Limb (tissue), 2 donors: ENCODE results near the gene IST1.
"Not testable (repeated sequence)": the region's sequence is repeated elsewhere in the genome, so short reads cannot be mapped to it uniquely, and the experiment has no call there.

ENCODE experiments used
- DNase-seq, 2 donors: peaks; one replicate each; pipeline ENCODE4 v3.0.0-alpha.2; 2016; ENCODE audit errors: extremely low spot score in 2 of 2

Gene IST1

DNA sequence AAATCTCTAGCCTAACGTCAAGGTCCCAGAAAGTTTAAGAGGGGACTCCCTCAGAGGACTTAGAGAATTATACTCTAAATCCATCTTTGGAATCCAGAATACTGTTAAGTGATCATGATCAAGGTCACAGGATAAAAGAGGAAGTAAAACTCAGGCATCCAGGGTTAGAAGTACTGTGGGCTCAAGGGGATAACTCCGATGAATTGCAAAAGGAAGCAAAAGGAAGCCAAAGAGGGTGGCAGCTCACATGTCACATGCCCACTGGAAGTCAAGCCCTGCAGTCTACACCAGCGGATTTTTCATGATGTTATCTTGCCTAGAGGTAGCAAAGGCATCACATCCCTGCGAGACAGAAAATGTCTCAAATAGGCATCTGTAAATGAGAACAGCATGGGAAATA, 15.2 kb upstream of the IST1 start:
- DNase-seq: no peak

DNA sequence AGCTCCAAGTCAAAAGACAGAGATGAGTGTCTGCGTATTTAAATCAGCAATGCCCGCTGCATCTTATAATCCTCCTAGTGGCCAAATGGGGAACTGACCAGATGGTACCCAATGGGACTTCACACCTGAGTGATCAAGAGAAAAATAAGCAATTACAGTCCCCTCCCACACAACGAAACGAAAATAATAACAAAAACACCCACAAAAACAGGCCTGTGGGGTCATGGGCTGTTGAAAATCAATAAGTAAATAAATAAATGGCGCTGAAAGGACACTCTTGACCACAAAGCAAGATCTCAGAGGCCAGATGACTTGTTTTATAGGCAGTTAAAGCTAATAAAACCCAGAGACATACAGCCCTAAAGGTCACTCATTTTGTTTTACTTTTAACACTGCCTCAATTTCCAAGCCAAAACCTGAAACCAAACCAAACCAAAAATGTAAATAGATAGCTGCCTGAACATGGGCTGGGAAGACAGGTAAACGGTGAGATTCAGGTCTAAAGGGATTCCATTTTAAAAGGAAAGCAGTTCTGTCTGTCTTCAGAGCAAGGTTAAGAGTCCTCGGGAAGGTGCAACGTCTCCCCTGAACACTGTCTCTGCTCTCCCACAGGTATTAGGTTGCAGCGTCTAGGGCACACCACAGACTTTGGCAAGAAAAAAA, 12.7 kb upstream of the IST1 start:
- DNase-seq: peak; percentile 69 to 77

DNA sequence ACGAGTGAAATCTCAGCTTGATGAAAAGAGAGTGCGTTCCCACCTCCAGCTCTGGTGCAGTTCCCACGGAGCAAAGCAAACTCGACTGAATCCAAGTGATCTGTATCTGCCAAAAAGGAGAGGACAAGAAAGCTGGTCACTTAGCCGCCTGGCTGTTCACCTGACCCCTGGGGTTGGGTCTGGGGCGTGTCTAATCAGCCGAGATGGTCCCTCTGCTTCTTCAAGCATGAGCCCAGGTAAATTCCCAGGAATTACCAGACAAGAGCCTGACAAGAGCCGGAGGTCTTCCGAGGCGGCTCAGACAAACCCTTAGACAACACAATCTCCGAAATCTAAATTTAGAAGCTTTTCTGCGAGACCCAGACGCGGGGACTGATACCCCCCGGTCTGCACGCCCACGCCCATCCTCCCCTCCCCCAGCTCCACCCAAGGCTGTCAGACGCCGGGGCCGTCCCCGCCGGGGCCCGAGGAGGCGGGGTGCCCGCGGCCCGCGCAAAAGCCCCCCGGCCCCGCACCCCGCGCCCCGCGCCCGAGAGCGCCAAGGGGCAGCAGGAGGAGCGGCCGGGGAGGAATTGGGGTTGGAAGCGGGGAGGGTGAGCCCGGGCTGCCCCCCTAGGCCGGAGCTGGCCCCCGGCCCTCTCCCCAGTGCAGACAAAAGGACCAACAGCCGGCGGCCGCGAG, 12.0 kb upstream of the IST1 start:
- DNase-seq: peak; percentile 17 to 79

DNA sequence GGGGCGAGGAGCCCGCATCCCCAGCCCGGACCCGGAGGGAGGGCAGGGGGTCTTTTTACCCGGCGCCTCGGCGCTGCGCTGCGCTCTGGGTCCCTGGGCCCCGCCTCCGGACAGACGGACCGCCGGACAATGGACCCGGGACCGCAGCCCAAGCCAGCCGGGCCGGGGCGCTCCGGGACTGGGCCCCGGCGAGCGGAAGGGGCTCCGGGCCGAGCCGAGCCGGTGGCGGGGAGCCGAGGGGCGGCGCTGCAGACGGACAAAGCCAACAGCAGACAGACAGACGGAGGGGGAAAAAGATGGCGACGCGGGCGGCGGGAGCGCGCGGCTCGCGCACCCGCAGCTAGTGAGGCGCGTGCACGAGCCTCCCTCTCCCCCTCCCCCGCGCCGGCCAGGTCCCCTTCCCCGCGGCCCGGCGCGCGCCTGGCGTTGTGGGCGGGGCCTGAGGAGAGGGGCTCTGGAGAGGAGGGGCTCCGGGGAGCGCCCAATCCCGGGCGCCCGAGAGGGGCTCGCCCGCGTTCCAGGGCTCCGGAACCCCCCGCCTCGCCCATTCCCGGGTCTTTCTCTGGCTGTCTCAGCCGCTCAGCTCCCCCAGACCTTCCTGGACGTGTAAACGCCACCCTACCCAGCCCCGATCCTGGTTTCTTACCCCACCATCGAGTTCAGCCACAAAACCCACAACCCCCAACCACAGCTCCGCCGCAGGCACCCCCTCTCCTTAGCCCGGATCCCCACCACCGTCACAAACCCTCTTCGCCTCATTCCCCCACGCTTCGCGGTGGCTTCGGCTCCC, 11.3 kb upstream of the IST1 start, which contains the start of gene ZNF821:
Gene ZNF821 (minus strand): TSS at position 334 of the 790 bp plus-strand sequence. CDS start 4,236 bp downstream, outside the sequence.
- peak; percentile 80 to 93 for DNase-seq

DNA sequence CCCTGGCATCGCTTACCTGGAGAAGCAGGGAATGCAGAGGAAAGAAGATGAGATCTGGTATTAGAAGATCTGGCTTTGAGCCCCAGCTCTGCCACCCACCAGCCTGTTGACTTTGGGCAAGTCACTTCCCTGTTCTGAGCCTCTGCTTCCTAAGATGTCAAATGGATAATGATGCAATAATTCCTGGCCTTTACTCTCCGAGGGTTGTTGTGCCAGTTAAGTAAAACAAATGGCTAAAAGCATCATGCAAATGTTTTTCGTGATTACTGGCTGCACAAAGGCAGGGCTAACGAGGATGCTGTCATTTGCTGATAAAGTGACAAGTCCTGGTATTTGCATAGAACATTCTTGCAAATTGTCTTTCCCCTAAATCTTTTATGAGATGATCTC, 10.1 kb upstream of the IST1 start:
- DNase-seq: no peak

DNA sequence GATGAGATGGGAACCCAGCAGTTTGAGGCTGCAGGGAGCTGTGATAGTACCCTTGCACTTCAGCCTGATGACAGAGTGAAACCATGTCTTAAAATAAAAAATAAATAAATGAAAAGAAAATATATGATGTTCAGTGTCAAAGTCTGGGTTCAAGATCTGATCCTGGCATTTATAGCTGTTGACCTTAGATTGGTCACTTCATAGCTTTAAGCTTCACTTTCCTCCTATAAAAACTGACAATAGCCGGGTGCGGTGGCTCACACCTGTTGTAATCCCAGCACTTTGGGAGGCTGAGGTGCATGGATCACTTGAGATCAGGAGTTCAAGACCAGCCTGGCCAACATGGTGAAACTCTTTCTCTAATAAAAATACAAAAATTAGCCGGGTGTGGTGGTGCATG, 6.2 kb upstream of the IST1 start:
- DNase-seq: no peak

DNA sequence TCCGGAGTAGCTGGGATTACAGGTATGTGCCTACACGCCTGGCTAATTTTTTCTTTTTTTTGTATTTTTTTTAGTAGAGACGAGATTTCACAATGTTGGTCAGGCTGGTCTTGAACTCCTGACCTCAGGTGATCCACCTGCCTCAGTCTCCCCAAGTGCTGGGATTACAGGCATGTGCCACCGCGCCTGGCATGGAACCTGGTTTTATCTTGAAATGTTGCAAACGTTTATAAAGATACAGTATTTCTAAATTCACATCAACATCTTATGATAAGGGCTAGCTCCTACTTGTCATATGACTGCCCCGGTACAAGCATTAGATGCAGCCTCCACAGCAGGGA, 1.5 kb upstream of the IST1 start:
- no peak for DNase-seq

DNA sequence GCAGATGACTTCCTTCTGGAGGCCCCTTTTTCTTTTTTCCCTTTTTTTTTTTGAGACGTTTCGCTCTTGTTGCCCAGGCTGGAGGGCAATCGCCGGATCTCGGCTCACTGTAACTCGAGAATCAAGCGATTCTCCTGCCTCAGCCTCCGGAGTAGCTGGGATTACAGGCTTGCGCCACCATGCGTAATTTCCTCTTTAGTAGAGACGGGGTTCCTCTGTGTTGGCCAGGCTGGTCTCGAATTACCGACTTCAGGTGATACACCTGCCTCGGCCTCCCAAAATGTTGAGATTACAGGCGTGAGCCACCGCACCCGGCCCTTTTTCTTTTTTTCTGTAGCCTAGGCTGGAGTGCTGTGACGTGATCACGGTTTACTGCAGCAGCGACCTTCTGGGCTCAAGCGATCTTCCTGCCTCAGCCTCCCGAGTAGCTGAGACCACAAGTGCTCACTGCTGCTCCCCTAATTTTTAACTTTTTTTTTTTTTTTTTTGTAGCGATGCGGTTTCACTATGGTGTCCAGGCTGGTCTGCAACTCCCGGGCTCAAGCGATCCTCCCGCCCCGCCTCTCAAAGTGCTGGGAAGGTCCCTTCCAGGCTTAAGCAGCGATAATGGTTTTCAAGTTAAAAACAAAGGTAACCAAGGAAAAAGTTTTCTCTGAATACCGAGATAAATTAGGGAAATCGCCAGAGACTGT, 956 bp upstream of the IST1 start:
- DNase-seq: peak in 1 of 2 donors; percentile 58

DNA sequence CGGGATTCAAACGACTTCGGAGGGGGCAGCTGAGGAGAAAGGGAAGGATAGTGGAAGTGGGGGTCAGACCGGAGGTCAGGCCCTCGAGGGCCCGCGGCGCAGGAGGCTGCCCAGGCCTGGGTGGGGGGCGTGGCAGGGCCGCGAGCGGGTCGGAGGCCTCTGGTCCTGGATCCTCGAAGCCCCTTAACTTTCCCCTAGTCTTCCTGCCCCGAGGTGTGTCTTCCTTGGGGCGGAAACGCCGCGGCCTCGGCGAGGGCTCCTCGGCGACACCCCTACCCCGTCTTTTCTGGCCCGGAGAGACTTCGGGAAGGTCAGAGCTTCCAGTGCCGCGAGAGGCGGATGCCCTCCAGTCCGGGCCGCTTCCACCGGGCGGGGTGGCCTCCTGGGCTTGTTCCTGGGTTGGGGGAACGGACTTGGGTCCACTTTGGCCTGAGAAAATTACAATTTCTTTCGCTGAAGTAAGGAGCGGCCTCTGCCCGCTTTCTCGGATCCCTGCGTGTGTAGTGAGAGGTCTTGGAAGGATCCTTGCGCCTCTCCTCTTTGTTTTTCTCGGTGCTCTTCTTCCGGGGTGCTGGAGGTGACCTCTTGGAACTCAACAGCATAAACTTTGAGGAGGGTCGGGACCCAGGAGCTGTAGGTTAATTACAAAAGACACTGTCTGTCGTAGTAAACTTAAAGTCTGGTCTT, 491 bp downstream of the IST1 start:
- DNase-seq: no peak

DNA sequence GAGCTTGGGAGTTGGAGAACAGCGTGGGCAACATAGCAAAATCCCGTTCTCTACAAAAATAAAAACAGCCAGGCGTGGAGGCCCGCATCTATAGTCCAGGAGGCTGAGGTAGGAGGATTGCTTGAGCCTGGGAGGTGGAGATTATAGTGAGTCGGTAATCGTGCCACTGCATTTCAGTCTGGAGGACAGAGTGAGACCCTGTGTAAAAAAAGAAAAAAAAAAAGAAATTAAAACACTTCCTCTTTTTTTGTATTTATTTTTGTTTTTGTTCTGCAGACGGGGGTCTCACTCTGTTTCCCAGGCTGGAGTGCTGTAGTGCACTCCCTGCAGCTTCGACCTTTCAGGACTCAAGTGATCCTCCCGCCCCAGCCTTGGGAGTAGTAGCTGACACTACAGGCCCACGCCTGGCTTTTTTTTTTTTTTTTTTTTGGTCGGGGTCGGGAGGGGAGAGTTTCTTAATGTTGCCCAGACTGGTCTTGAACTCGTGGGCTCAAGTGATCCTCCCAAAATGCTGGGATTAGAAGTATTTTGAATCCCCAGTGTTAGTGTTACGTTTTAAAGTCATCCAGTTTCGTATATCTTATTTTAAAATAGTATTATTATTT, 1.5 kb downstream of the IST1 start:
- DNase-seq: no peak

DNA sequence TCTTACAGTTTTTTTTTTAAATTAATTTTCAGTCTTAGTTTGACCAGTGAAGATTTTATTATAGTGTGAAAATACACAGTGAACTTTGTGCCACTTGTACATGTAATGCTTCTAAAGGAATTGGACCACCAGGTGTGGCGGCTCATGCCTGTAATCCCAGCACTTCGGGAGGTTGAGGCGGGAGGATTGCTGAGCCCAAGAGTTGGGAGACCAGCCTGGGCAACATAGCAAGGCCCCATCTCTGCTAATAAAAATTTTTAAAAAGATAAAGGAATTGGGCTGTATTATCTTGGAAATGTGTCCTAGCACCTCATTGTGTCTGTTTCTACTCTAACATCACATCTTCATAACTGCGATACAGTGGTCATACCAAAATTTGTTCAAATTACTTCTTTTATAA, 3.8 kb downstream of the IST1 start:
- DNase-seq: no peak

DNA sequence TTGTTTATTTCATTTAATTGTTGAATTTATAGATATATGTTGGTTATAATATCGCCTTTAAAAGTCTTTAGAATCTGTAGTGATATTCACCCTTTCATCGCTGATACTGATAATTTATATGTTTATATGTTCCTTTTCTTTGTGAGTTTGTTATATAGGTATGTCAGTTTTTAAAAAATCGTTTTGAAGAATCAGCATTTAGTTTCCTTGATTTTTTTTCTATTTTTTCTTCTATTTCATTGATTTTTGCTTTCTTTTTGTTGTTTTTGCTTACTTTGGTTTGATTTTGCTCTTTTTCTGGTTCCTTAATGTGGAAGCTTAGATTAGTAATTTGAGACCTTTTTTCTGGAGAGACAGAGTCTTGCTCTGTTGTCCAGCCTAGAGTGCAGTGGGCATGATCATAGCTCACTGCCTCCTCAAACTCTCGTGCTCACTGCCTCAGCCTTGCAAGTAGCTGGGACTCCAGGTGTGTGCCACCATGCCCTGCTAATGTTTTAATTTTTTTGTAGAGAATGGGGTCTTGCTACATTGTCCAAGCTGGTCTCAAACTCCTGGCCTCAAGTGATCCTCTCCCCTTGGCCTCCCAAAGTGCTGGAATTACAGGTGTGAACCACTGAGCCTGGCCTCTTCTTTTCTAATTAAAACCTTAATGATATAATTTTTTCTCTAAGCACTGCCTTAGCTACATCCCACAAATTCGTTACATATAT, 7.5 kb downstream of the IST1 start:
- DNase-seq: no peak

DNA sequence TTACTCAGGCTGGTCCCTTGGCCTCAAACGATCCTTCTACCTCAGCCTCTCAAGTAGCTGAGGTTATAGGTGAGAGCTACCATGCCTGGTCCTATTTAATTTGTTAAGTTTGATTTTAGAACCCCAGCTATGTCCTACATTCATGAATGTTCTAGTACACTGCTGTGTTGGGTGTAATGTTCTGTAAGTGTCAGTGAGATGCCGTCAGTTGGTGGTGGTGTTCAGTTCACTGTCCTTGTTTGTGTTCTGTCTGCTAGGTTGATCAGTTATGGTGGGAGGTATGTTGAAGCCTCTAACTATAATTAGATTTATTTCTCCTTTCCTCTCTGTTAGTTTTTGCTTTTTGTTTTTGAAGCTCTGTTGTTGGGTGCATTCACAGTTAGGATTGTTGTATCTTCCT, 8.3 kb downstream of the IST1 start:
- DNase-seq: no peak

DNA sequence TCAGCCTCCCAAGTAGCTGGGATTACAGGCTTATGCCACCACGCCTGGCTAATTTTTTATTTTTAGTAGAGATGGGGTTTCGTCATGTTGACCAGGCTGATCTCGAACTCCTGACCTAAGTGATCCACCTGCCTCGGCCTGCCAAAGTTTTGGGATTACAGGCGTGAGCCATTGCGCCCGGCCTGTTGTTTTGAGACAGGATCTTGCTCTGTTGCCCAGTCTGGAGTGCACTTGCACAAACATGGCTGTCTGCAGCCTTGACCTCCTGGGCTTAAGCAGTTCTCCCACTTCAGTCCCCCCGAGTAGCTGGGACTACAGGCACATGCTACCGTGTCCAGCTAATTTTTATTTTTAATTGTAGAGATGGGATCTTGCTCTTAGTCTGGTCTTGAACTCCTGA, 8.9 kb downstream of the IST1 start:
- no peak for DNase-seq

DNA sequence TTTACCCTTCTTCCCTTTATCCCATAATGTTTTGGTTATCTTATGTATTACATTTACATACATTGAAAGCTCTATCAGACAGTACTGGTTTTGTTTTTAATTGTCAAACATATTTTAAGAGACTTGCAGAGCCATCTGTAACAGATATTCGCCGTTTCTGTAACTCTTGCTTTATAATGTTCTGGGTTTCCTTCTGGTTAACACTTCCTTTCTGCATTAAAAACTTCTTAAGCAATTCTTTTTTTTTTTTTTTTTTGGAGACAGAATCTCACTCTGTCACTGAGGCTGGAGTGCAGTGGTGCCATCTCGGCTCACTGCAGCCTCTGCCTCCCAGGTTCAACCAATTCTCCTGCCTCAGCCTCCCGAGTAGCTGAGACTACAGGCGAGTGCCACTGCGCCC, 10.4 kb downstream of the IST1 start:
- not testable (repeated sequence) for DNase-seq

DNA sequence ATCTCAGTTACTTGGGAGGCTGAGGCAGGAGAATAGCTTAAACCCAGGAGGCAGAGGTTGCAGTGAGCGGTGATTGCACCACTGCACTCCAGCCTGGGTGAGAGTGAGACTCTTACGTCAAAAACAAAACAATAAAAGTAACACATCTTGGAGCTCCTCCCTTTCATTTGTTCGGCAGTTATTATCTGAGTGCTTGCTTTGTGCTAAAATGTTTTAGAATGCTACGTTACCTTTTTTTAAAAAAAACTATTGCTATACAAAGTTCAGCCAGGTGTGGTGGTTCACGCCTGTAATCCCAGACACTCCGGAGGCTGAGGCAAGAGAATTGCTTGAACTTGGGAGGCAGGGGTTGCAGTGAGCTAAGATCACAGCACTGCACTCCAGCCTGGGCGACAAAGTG, 15.8 kb downstream of the IST1 start:
- DNase-seq: no peak

DNA sequence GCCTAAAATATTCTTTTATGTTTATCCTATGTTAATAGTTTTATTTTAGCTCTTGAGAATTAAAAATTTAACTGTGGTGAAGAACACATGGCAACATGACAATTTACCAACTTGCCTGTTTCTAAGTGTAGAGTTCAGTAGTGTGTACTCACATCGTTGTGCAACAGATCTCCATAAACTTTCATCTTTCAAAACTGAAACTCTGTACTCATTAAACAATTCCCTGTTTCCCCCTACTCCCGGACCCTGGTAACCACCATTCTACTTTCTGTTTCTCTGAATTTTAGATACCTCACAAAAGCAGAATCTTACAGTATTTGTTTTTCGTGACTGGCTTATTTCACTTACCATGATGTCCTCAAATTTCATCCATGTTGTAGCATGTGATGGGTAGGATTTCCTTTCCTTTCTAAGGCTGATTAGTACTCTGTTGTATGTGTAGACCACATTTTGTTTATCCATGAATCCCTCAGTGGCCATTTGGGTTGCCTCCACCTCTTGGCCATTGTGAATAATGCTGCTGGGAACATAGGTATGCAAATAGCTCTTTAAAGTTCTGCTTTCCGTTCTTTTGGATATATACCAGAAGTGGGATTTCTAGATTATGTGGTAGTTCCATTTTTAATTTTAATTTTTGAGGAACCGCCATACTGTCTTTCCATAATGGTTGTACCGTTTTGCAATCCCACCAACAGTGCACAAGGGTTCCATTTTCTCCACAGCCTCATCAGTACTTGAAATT, 17.4 kb downstream of the IST1 start:
- DNase-seq: no peak

DNA sequence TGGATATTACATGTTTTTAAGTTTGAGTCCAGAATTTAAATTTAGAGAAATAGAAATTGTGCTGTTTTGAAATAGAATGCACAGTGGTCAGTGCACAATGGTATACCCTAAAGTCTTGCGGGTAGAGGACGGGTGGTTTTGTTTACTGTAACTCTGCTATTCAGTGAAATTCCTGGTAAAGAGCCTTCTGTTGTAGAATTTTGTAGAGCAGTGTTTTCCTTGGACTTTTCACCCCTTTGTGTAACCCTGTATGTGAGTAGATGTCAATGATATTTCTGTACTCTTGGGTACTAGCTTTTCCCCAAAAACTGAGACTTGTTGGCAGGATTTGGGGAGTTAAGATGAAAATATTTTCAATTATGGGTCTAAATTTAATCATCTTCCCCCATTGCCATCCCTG, 19.5 kb downstream of the IST1 start:
- DNase-seq: no peak

DNA sequence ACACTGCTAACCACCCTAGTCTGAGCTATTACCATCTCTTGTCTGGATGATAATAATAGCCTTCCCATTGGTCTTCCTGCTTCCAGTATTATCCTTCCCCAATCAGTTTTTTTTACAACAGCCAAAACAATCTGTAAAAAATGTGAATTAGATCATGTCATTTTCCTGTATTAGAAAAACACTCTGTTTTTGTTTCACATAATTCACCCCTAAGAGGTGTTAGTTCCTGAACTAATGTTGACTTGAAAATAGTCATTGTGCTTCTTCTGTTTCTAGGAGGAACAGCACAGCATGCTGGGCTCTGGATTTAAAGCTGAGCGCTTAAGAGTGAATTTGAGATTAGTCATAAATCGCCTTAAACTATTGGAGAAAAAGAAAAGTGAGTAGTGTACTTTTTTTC, 20.0 kb downstream of the IST1 start:
- no peak for DNase-seq
